ENCODE data around the gene DUSP8.

Gene DUSP8

DNA sequence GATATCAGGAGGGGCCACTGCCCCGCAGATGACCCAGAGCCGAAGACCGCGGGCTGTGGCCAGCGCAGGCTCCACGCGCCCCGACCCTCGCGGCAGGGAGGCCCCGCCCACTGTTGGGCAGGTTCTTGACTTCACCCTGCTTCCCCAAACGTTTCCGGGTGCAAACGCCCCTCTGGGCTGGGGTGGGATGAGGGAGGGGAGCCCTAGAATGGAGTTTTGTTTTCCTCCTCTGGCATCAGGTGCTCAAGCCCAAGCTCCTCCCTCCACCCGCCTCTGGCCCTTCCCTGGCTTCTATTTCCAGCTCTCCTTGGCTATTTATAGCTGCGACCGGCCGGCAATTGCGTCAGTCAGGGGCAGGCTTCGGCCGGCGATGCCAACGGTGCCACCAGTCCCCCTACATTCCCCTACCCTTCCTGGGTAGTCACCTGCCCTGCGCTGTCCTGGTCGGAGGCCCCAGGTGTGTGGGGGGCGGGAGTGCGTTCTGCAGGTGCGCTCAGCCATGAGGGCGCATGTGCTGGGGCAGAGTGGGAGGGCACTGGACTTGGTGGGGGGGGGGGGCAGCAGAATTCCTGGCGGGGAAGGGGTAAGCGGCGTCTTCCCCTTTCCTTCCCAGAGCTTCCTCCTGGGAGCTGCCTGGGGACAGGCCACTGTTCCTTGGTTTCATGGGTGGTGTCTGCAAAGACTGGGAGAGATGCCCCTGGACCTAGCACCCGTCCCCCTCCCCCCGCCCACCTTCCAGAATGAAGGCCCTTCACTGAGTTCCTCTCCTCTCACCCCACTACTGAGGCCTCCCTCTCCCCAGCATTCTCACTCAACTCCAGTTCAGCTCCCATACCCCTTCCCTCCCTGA, 23.6 kb downstream of the DUSP8 start:
- no peak for DNase-seq

DNA sequence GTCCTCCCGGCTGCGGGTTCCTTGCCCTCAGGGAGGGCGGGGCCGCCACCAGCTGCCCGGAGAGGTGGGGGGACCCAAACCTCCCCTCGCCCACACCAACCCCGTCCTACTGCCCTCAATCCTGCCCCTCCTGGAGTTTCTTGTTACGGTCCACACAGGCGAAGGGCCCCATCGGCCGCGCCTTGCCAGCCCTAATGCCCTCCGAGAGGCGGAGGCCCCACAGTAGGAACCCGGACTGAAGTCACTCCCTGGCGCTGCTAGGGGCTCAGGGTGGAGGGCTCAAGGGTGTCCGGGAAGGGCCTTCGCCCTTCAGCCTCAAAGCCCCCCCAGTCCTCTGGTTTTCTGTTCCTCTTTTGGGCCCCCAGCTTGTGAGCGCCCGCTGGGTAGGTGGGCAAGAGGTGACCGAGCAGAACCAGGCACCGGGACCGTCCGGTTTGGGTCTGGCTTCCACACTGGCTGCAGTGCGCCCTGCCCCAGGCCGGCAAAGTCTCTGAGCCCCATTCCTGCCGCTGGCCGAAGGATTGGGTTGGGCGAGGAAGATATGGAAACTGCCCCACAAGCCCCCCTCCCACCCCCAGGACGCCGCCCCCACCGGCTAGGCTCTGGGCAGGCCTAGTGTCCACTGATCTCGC, 24.5 kb downstream of the DUSP8 start:
- no peak for DNase-seq

DNA sequence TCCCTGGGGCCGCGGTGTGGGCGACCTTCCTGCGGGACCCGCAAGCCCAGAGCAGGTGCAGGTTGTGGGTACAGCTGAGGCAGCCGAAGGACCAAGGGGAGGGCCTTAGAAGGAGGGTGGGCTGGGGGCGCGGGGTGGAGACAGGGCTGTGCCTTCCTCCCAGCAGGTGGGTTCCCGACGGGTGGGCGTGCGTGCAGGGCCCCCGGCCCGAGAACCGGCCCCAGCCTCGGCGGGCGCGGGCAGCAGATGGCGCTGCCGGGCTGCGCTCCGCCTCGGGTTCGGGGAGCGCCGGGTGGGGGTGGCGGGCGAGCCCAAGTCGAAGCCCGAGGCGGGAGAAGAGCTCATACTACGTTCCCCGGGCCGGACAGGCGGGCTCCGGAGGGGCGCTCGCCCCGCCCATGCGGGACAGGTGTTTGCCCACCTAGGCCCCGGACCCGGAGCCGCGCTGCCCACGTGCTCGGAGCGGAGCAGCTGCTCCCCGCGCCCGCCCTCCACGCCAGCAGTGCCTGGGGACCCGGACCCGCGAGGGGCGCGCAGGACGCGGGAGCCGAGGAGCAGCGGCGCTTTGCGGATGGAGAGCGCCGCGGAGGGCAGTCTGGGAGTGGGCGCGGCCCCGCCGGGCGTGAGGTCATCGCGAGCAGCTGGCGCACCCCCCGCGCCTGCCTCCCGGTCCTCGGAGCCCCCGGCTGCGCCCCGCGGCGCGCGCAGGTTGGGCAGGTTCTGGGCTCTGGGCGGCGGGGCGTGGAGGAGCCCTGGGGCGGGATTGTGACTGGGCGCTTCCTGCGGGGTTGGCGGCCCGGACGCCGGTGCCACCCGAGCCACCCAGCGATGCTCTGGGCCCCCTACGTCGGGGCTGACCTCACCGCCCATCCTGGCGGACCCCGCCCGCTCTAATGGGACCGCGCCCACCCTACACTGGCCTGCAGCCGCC, 25.3 kb downstream of the DUSP8 start:
- no peak for DNase-seq

DNA sequence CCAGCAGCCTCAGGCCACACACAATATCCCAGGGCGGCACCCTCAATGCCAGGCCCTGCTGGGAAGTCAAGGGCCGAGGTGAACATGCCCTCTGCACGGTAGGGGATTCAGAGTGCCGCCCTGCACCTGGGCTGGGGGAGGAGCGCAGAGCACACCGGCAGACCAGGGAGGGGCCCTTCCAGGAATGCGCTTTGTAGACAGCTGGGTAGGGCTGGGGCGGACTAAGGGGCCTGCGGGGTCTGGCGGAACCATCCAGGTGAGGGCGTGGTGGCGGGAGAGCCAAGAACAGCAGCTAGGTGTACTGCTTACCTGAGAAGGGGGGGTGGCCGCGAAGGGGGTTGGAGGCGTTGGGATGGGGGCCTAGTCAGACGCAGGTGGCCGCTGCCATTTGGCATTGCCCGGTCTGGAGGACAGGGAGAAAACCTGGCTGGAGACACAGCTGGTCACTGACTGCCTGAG, 26.0 kb downstream of the DUSP8 start:
- DNase-seq = no peak

DNA sequence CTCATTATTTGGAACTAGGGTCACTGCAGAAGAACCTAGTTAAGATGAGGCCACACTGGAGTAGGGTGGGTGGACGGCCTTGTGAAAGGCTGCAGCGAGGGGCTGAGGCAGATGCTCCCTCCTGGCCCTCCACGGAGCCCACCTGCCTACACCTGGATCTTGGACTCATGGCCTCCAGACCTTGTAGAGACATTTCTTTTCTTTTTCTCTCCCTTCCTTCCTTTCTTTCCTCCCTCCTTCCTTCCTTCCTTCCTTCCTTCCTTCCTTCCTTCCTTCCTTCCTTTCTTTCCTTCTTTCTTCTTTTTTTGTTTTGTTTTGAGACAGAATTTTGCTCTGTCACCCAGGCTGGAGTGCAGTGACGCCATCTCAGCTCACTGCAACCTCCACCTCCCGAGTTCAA, 26.6 kb downstream of the DUSP8 start:
- DNase-seq = no peak

DNA sequence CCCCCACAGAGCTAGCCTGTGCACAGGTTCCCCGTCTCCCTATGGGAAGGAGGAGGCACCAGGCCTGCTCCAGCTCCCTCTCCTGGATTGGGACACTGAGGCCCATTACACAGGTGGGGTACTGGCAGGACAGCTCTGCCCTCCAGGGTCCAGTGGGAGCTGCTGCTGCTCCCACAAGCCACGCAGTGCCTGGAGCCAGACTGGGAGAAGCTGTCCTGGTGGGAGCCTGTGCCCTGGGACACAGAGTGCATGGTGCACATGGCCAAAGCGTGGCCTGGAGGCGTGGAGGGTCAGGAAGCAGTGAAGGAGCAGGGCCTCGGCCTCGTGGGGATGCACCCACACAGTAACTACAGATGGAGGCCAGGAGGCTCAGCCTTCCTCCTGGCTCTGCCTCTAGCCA, 27.5 kb downstream of the DUSP8 start:
- no peak for DNase-seq

DNA sequence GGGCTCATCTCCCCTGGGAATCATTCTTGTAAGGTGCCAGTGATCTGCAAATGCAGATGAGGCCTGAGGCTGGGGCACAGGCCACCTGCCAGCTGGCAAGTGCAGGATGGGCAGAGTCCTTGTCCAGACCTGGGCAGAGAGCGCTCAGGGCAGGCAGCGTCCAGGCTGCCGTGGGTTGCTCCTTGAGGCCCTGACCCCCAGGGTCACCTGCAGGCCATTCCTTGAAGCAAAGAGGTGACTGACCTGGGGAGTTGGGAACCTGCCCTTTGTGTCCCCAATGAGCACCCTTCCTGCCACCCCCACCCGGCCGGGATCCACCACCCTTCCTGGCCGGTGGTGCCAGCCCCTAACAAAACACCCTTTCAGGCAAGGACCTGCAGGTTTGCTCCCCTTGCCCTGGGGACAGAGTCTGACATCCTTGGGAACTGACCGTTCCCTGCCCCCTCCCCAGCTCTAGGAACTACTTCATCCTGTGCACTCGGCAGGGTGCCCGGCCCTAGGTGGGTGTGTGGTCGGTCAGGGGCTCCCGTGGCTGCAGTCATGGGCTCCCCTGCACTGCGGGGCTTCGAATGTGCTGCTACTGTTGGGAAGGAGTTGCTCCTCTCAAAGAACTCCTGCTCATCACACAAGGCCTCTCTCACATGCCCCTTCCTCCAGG, 28.3 kb downstream of the DUSP8 start:
- no peak for DNase-seq

DNA sequence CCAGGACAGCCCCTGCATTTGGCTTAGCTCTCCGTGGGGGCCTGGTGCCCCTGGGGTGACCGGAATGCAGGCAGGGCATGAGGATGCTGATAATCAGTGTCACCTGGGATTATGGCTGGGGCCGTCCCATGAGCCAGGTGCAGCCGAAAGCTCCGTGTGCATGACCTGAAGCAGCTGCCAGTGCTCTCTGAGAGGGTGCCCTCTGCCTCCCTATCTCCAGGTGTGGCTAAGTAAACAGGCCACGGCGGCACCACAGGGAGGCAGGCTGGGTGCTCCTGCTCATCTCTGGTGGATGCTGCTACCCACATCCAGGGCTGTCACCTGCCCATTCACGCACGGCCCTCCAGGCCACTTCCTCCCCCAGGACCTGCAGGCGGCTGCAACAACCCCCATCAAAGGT, 29.8 kb downstream of the DUSP8 start:
- no peak for DNase-seq

DNA sequence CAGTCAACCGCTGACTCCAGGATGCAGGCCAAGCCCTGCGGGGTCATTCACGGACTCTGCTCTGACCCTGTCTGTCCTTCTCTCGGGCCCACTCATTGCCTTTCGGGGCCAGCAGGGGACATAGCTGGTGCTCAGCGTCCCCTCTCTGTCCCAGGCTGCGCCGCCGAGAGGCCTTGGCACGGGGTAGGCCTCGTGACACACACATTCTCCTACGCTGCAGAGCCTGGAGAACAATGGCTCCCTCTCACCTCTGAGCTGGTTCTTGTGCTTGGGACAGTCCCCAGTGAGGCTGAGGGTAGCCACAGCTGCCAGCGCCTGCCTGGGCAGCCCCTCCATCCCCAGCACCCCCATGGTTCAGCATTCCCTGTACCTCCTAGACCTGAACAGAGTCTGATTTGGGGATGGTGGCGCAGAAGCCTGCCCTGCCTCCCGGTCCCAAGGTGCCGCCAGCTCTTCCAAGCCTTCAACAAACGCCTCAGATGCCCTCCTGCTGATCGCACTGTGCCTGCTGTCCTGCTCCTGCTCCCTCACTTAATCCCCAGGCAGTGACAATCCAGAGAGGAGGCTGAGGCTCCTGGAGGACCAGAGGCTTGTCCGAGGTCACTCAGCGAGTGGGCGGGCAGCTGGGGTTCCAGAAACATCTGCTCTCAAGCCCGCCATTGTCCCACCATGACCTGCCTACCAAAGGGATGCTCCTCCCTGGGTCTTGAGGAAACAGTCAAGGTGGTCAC, 30.4 kb downstream of the DUSP8 start:
- DNase-seq = no peak

DNA sequence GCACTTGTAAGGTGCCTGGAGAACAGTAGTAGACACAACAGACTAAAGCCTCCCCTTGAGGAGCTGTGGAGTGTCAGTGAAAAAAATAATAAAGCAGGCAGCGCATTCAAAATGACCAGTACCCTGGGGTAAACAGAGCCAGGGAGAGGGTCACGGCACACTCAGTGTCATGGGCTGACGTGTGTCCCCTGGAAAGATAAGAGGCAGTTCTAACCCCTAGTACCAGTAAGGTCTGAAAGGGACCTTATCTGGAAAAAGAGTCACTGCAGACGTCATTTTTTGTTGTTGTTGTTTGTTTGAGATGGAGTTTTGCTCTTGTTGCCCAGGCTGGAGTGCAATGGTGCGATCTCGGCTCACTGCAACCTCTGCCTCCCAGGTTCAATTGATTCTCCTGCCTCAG, 32.0 kb downstream of the DUSP8 start:
- DNase-seq = no peak

DNA sequence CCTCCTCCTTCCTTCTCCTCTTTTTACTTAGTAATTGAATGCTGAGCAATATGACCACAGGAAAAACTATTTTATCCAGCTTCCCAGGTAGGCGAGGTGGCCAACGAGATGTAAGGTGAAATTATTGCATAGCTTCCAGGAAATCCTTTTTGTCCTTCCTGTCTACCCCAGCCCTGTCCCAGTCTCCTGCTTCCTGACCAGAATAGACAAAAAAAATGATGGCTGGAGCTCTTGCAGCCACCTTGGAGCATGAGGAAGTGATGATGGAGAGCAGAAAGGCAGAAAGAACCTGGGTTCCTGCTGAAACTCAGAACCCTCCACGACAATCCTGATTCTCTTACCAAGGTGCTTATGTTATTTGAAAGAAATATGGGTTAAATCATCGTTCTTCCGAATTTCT, 33.9 kb downstream of the DUSP8 start:
- no peak for DNase-seq

DNA sequence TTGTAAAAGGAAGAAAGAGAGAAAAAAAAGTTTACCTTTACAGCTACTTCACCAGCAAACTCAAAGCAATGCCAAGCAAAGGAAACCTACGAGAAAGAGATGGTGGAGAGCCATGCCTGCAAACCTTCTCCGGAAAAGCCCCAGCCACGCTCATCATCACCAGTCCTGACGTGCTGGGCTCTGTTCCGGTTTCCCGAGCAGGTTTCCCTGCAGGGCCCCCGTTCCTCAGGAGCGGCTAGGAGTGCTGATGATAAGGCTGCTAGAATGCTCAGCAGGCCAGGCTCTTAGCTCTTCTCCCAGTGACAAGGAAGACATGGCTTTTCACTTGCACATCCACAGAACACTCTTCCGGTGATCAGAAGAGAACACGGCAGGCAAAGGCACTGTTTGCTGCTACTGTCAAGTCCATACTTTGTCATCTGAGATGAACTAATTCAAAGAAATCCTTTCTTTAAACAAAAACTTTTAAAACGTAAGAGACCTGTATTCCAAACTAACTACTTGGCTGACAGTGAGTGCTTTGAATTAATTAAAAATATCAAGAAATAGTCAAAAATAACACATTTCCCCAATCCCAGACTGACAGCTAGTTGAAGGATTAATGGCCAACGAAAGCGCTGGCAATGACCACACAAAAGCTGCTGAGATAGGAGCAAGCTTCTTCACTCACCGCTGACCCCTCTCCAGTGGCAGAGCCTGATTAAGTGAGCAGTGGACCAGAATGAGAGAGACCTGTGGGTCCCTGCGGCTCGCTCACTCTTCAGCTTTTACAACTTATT, 35.8 kb downstream of the DUSP8 start:
- no peak for DNase-seq

DNA sequence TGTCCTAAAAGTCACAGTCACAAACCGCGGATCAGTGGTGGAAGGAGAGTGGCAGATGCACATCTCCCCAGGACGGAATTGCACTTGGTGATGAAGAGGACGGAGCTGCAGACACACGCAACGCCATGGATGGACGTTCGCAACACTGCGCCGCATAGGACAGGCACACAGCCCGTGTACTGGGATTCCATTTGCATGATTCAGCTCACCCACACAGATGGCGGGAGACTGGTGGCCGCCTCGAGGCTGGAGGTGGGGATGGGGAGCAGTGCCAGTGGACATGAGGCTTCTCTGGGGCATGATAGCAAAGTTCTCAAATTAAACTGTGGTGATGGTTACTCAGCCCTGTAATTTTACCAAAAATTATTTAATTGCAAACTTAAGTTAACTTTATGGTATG, 37.4 kb downstream of the DUSP8 start:
- no peak for DNase-seq

DNA sequence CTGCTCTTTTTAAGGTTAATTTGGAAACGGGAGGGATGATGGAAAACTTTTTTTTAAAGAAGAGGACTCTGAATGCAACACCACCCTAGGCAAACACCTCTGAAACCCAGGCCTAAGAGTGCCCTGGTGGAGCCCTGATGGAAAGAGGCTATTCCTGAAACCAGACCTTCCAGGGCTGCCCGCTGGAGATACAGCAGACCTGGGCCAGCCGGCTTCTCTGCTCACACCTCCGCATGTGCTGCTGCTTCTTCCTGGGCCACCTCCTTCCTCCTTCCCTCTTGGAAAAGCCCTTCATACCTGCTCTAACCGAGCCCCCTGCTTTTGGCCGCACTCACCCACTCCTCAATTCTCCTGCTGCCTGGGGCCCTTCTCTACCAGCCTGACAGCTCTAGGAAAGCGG, 37.9 kb downstream of the DUSP8 start:
- no peak for DNase-seq

DNA sequence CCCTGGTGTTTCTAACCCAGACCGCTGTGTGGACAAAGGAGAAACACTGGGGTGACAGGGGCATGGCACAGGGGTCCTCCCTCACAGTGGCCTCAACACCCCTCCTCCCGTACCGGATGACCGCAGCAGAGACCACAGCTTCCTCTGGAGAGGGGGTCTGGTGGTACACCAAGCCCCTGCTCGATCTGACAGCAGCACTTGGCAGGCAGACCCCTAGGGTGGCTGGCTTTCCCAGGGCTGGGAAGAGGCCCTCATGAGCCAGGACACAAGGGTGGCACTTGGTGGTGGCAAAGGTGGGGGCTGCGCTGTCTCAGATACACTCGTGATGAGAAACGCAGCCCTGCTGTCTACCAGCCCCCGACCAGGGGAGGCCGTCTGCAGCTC, 38.7 kb downstream of the DUSP8 start:
- no peak for DNase-seq

DNA sequence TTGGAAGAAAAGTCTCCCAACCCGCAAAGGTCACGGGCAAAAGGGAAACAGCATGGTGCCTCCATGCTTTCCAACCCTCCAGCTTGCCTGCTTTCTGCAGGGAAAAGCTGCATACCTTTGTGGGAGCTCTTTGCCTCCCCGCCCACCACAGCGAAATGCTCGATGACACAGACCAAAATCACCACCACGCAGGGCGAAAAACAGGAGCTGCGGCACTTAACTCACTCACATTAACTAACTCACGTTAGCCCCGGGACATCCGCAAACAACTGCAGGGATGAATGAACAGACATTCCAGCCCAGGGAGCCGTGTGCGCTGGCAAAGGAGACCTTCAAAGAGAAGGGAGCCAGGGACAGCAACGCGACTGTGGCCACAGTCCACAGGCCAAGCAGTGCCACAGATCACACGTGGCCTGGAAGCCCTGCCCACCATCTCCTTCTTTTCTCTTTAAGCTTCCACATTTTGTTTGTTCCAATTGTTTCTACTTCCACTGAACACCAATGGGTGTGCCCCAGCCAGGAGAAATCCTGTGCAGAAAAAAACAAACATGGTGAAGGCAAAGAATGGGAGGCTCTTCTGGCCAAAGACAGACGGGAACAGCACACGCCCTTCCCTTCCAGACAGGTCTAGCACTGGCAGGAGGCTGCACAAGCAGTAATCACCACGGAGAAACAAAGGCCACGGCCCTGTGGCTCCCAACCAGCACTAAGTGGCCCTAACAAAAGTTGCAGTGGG, 39.3 kb downstream of the DUSP8 start:
- DNase-seq = no peak

DNA sequence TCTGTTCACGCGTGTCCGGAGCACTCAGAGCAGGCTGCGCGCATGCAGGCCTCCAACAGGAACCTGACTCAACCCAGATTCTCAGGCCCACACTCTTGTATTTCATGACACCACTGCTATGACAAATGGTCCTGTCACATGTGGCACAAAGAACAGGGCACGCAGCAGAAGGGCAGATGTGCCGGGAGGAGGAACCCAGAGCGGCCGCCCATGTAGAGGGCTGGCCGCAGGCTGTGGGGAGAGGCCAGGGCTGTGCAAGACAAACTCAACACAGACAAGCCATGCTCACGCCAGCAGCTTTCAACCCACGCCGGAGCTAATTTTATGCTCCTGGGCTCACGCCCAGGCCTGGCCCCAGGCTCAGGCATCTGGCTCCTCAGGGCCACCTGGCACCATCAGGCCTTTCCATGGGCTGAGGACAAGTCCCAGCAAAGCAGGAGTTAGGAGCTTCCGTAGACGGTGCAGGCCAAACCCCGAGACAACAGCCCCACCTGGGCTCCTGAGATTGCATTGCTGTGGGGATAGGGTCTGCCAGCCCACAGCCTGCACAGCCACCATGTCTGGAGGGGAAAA, 40.0 kb downstream of the DUSP8 start:
- no peak for DNase-seq

DNA sequence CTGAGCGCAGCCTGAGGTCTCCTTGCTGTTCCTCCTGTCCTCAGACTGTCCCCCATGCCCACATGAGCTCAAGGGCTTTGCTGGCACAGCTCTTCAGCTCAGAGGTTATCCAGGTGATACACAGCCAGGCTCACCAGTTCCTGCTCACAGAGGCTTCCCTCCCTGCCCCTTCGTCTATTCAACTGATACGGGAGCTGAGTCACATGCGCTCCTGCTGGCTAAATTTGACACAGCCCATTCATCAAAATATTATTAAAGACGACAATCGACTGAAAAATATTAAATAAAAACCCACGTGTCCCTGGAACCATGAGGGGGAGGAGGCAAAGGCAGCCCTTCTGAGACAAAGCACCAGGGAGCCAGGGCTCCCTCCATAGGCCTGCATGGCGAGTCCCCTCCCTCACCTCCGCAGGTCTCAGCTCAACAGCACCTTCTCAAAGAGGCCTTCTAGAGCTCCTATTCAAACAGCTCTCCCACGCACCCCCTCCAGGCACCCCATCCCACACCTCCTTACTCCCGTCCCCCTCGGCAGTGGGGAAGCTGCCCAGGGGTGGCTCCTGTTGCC, 40.5 kb downstream of the DUSP8 start:
- no peak for DNase-seq

DNA sequence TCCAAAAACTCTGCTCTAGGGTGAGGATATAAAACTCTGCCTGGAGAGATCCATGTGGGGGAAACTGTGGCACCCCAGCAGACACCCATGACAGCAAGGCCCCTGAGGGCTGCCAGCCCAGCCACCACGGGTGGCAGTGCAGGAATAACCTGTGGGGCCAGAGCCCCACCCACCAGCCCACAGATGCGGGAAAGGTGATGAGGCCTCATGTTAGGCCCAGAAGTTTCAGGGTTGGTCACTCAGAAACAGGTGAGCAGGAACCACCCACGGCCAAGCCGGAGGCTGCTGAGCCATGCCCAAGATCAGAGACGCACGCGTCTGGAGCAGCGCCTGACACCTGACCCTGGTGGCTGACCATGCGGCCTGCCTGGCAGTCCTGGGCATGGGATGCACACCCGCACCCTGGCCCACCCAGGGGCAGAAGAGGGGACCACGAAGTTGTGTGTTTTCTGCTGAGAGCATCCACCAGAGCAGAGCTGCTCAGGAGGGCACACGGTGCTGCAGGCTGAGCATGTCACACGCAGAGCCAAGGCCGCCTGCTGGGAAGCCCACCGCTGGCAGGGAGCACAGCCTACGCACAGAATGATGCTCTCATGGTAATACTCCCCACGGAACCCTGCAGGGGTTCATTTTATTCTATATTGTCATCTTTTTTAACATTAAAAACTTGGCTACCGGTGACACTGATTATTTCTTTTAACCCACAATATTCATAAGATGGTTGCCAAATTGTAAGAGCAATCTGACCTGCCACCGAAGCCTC, 41.2 kb downstream of the DUSP8 start:
- no peak for DNase-seq
